Iris pigment epithelial cell (primary cell): Measurements from ENCODE around the gene CAVIN2.
"Not testable (repeated sequence)": the region's sequence is repeated elsewhere in the genome, so short reads cannot be mapped to it uniquely, and the experiment has no call there.

Experiments
- DNase-seq: peaks from one replicate; pipeline ENCODE4 v3.0.0-alpha.2; 2011; ENCODE audit warnings: low read depth

CAVIN2 gene

DNA sequence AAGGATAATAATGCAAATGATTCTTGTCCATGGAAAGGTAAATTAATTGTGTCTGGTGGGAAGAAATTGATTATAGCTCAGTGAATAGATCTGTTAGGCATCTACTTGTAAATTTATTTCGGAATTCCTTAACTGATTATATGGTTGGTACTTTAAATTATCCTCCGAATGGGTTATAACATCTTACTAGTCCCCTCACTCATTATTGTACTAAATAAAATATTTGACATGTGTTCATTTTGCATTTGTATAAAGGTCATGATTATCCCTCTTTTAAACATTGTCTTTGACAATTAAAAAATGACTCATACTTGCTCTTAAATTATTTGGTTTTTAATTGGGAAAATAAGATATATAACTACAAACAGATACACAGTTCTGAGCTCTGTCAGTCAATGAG, 47.4 kb downstream of the CAVIN2 start:
- DNase-seq: no peak

GRCh38 chr2:191797942-191798876, 48.7 kb downstream of the CAVIN2 start:
- no peak for DNase-seq

GRCh38 chr2:191797500-191797899, 49.4 kb downstream of the CAVIN2 start:
- no peak for DNase-seq

DNA sequence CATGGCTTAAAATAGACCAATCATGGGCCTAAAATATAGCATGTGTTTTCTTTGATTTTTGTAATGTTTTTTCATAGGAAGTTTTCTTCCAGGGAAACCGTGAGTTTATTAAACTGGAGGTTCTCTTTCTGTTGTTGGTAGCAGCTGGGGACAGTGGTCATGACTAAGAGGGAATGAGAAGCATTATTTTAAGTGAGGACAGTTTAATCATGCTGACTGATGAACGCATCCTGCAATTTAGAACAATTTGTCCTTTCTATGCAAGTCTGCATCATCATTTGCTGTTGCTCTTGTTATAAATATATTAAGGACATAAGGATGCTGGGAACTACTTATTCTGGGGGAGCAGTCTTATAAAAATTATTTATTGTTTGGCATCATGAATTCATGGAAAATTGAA, 51.2 kb downstream of the CAVIN2 start:
- no peak for DNase-seq

DNA sequence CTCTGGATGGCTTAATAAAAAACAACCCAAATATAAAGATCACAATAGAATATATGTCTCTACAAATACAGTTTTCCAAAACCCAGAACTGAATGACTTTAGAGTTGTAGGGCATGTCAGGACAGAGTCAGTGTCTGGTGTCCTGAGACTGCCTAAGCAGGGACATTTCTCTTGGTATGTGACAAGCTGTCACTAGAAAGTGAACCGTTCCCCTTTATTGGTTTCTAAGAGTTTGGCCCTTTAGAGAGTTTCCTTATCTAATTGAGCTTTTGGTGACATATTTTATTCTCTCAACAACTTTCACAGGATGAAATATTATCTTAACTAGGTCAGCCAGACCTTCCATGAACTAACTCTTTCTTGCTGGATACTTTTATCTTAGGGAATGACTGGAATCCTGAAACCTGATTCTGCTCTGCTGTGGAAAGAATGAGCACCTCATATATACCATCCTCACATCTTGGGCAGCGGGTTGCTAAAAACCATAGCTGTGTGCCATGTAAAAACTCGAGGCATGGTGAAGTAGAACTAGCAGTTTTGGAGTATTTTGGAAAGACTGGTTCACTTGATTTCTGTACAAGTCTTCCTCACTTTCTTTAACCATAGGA, 54.8 kb downstream of the CAVIN2 start:
- DNase-seq: peak; percentile 26

GRCh38 chr2:191790737-191791136, 56.2 kb downstream of the CAVIN2 start:
- peak; percentile 66 for DNase-seq

DNA sequence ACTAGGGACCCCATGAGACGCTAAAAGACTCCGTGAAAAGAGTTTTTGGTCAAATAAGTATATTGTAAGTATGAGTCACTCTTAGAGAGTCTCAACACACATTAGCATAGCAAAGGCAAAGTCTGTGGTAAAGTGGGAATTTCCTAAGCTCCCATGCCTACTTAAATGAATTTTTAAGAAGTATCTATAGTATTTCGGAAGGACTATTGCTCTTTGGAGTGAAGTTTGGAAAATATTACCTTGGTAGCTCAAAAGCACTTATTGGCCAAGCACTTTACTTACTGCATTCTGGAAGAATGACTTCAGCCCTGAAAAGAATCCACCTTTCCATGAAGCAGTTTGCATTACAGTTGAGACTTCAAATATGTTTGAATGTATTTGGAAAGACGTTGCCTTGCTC, 57.1 kb downstream of the CAVIN2 start:
- peak; percentile 56 for DNase-seq

DNA sequence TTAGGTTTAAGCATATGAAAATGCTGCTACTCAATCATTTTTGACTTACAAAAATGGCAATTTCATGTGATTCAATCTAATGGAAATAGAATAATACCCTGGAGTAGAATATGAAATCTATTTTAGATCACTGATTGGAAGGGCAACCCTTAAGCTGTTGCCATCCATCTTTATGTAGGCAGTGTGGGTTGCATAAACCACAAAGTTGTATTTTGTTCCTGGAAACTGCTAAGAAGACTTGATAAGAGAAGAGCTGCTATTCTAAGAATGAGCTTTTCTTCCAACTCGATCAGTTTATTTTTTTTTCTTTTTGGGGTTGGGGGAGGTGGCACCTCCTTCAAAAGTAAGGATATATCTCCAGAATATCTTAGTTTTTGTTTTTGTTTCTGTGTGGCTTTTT, 60.2 kb downstream of the CAVIN2 start:
- DNase-seq: peak; percentile 28

DNA sequence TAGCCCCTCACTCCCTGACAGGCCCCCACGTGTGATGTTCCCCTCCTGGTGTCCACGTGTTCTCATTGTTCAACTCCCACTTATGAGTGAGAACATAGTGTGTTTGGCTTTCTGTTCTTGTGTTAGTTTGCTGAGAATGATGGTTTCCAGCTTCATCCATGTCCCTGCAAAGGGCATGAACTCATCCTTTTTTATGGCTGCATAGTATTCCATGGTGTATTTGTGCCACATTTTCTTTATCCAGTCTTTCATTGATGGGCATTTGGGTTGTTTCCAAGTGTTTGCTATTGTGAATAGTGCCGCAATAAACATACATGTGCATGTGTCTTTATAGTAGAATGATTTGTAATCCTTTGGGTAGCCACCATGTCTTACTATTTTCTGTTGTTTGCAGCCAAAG, 61.2 kb downstream of the CAVIN2 start:
- DNase-seq: not testable (repeated sequence)
